Astrocyte of the cerebellum (primary cell): ENCODE data around the gene INA.

ENCODE experiments used
- DNase-seq: peaks from one replicate; pipeline ENCODE4 v3.0.0-alpha.2; 2011; ENCODE audit warnings: low read depth
- H3K4me3 ChIP-seq: 2 replicates; pipeline ENCODE4 v1.5.1; 2011; ENCODE audit warnings: mild to moderate bottlenecking, low read depth, low read length, moderate library complexity
- in situ Hi-C: cut with HindIII; loops from 2 replicates; pipeline ENCODE4 v1.10.0; 2017; ENCODE audit warnings: low sequenced_read_pairs
- TF ChIP-seq, protein P1 (sequence below): IDR thresholded peaks from 2 replicates; pipeline ENCODE4 v1.5.1; 2012; ENCODE audit warnings: low read length, low read depth, moderate library complexity, mild to moderate bottlenecking; ENCODE audit errors: missing control alignments

INA gene

DNA sequence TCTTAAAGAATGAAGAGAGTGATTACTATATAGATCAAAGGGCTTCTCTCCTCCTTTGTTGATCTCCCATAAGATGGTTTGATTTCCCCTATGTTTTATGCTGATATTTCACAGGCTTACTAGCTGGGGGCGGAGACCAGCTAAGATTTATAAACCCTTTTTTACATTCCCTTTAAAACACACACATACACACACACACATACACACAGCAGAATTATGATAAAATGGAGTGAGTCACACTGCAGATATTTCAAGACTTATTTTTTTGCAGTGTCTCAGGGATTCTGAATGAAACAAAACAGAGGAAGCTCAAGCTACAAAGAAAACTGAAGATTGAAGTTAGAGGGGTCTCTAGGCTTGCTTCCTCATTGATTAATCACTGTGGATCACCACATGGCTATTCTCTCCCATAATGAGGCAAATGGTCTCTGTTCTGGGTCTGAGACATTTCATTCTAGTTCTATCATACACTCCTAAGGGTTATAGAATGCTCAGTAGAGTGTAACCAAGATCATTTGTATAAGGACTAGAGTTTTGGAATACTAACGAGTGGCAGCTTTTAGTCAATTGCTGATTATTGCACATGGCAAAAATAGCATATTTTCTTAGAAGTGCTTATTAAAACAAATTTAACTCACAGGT, 18.6 kb downstream of the INA start:
- in situ Hi-C loops = no loop called here
- H3K4me3 ChIP-seq = no peak overlapping the region
- peak; percentile 20 for DNase-seq
- TF ChIP-seq, protein P1, sequence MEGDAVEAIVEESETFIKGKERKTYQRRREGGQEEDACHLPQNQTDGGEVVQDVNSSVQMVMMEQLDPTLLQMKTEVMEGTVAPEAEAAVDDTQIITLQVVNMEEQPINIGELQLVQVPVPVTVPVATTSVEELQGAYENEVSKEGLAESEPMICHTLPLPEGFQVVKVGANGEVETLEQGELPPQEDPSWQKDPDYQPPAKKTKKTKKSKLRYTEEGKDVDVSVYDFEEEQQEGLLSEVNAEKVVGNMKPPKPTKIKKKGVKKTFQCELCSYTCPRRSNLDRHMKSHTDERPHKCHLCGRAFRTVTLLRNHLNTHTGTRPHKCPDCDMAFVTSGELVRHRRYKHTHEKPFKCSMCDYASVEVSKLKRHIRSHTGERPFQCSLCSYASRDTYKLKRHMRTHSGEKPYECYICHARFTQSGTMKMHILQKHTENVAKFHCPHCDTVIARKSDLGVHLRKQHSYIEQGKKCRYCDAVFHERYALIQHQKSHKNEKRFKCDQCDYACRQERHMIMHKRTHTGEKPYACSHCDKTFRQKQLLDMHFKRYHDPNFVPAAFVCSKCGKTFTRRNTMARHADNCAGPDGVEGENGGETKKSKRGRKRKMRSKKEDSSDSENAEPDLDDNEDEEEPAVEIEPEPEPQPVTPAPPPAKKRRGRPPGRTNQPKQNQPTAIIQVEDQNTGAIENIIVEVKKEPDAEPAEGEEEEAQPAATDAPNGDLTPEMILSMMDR = no peak

DNA sequence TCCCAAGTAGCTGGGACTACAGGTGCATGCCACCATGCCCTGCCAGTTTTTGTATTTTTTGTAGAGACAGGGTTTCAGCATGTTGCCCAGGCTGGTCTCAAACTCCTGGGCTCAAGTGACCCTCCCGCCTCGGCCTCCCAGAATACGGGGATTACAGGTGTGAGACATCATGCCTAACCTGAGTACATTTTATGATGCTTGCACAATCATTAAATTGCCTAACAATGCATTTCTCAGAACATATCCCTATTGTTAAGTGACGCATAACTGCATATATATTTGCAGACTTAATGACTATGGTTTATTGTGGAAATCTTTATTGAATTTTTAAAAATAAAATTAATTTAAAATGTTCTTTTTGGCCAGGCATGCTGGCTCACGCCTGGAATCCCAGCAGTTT, 30.7 kb downstream of the INA start:
- H3K4me3 ChIP-seq = no peak overlapping the region
- TF ChIP-seq, protein P1 = no peak
- DNase-seq = no peak
- in situ Hi-C loops = no loop called here

DNA sequence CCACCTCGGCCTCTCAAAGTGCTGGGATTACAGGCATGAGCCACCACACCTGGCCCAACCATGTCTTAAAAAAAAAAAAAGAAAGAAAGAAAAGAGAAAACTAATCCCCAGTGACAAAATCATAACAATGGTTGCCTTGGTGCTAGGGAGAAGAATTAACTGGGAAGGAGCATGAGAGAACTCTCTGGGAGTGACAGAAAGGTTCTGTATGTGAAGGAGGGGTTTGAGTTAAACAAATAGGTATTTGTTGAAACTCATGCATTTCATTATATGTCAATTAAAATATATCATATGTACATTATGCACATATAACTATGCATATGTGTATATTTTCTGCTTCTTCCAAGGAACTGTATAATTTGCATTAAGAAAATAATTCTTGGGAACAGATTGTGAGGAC, 33.3 kb downstream of the INA start:
- H3K4me3 ChIP-seq = no peak overlapping the region
- in situ Hi-C loops = no loop called here
- DNase-seq = no peak
- TF ChIP-seq, protein P1 = no peak

- in situ Hi-C loops = no loop called here
- H3K4me3 ChIP-seq = no peak overlapping the region
- DNase-seq = no peak
- TF ChIP-seq, protein P1 = no peak
These were observed 39.1 kb downstream of the INA start for GRCh38 chr10:103316087-103316486.

GRCh38 chr10:103327906-103328305, 51.0 kb downstream of the INA start:
- TF ChIP-seq, protein P1 = no peak
- no peak overlapping the region for H3K4me3 ChIP-seq
- no peak for DNase-seq
- in situ Hi-C loops = no loop called here

DNA sequence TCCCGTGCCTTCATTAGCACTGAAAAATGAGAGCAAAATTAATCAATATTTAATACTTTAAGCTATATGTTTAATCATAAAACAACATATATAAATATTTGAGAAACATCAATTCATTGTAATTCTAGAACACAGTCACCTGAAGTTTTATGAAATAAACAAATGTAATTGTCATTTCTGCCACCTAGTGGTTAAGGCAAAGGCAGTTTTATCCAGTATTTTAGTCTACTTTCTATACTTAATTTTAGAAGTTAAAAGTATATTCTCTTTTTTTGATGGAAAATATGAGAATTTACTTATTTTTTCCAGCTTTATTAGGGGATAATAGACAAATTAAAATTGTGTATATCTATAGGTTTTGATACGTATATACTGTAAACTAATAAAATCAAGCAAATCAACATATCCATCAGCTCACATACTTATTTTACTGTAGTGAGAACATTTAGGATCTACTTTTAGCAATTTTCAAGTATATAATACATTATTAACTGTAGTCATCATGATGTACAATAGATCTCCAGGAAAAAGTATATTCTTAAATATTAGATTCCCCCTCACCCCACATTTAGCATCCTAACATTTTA, 57.1 kb downstream of the INA start:
- DNase-seq = no peak
- TF ChIP-seq, protein P1 = peak; percentile 34
- in situ Hi-C loops = no loop called here
- H3K4me3 ChIP-seq = no peak overlapping the region
